Caco-2 (cell line): ENCODE data around the gene NR1I3. TPM values are rescaled to one million over a fixed set of nuclear protein-coding genes. Genes with fewer than 3 reads are reported as not detected.

Source experiments
- BruUV-seq: library from RNA; stranded (reverse); fragments of 400-500 nt; replicated peaks from 2 replicates; lab custom pipeline; 2021; lab: Mats Ljungman, UMichigan
- CTCF ChIA-PET: fragments of 300-600 bp; sonication (Branson Sonifier 250); formaldehyde crosslinking; loops from one replicate; lab custom pipeline; 2022; ENCODE audit warnings: antibody characterized with exemption; lab: Charles Lee
- POLR2A ChIA-PET: fragments of 300-600 bp; sonication (Branson Sonifier 250); formaldehyde crosslinking; loops from one replicate; lab custom pipeline; 2022; ENCODE audit warnings: antibody characterized with exemption; lab: Charles Lee
- DNase-seq, 2 experiments: peaks; one replicate each; pipeline versions ENCODE4 v3.0.0 to v3.0.0-alpha.2; 2020 to 2022
- H3K27me3 ChIP-seq: replicated peaks from 2 replicates; pipeline ENCODE4 v1.6.0; 2011; ENCODE audit warnings: low read length; ENCODE audit not compliant: control insufficient read depth, insufficient read depth
- H3K36me3 ChIP-seq: 2 replicates; pipeline ENCODE4 v1.5.1; 2011; ENCODE audit warnings: low read length; ENCODE audit not compliant: control insufficient read depth, insufficient read depth
- H3K4me1 ChIP-seq: fragments of 250-450 bp; sonication (Bioruptor Pico); 2 replicates; pipeline ENCODE4 v1.5.1; 2020; ENCODE audit warnings: mild to moderate bottlenecking
- H3K4me3 ChIP-seq: 2 replicates; pipeline ENCODE4 v1.5.1; 2011; ENCODE audit warnings: low read depth, mild to moderate bottlenecking, control low read depth, low read length
- H3K9me3 ChIP-seq: fragments of 250-450 bp; sonication (Bioruptor Pico); 2 replicates; pipeline ENCODE4 v1.5.1; 2020; ENCODE audit warnings: mild to moderate bottlenecking, moderate library complexity
- H3K27ac Mint-ChIP-seq: one replicate; pipeline ENCODE4 v1.8.0; 2022; ENCODE audit warnings: mixed read lengths; ENCODE audit not compliant: unreplicated experiment
- H3K27me3 Mint-ChIP-seq: one replicate; pipeline ENCODE4 v1.8.0; 2022; ENCODE audit warnings: mixed read lengths; ENCODE audit not compliant: insufficient read depth, unreplicated experiment
- H3K36me3 Mint-ChIP-seq: one replicate; pipeline ENCODE4 v1.8.0; 2022; ENCODE audit warnings: mild to moderate bottlenecking, mixed read lengths; ENCODE audit not compliant: insufficient read depth, unreplicated experiment
- H3K4me1 Mint-ChIP-seq: one replicate; pipeline ENCODE4 v1.8.0; 2022; ENCODE audit warnings: low read depth, mixed read lengths; ENCODE audit not compliant: unreplicated experiment
- H3K4me3 Mint-ChIP-seq: one replicate; pipeline ENCODE4 v1.8.0; 2022; ENCODE audit warnings: mild to moderate bottlenecking, moderate library complexity, mixed read lengths; ENCODE audit not compliant: unreplicated experiment
- H3K9me3 Mint-ChIP-seq: one replicate; pipeline ENCODE4 v1.8.0; 2022; ENCODE audit warnings: mixed read lengths; ENCODE audit not compliant: unreplicated experiment
- CTCF ChIP-seq, 2 experiments: fragments of 200-600 bp in 1 of 2; IDR thresholded peaks; 1 replicate in 1 of 2; 2 replicates in 1 of 2; pipeline versions ENCODE4 v1.5.1 to v1.8.0; 2011 to 2022; ENCODE audit warnings: antibody characterized with exemption in 1 of 2, control low read depth in 1 of 2, inconsistent platforms in 1 of 2, low read depth in 1 of 2, low read length in 1 of 2, mild to moderate bottlenecking in 1 of 2, moderate library complexity in 1 of 2; ENCODE audit not compliant: insufficient read depth in 1 of 2, severe bottlenecking in 1 of 2, unreplicated experiment in 1 of 2
- intact Hi-C: fragments of 100-400 bp; cut with micrococcal nuclease; formaldehyde crosslinking; loops from one replicate; pipeline ENCODE4 v1.10.0; 2022; ENCODE audit not compliant: unreplicated experiment
- total RNA-seq: library from RNA; stranded (reverse); gene quantifications from 2 replicates; pipeline ENCODE4 v1.2.3, GENCODE V29; 2022

NR1I3 gene
- total RNA-seq, 1 experiment from 2014 or later, result not detected

GRCh38 chr1:161214369-161214768, 23.6 kb downstream of the NR1I3 start:
- no peak for TF ChIP-seq CTCF (IDR thresholded peaks at IDR 0.05; ENCODE audit: insufficient read depth in 1 of 2, low read depth in 1 of 2, low read length in 1 of 2, severe bottlenecking in 1 of 2, unreplicated experiment in 1 of 2)
- H3K27me3 Mint-ChIP-seq, result no peaks in the 10 kb centered on the region
- H3K4me1 Mint-ChIP-seq, result peaks cover 52% of the 10 kb centered on the region
- BruUV-seq, result no TSS peak
- no peaks in the 10 kb centered on the region for H3K9me3 Mint-ChIP-seq
- no peak overlapping the region for H3K4me3 Mint-ChIP-seq
- Histone ChIP-seq H3K9me3 (no peaks in the 10 kb centered on the region), H3K27me3 (no peaks in the 10 kb centered on the region), H3K4me3 (no peak overlapping the region), H3K36me3 (peaks cover 9% of the 10 kb centered on the region), H3K4me1 (peaks cover 60% of the 10 kb centered on the region)
- ChIA-PET POLR2A (no interaction called here), CTCF (interaction anchor here (0.7 kb wide), 1 partner anchor 317 kb away, joined by 8 read pairs; no protein-coding TSS in a partner anchor)
- intact Hi-C loops, result no loop called here
- H3K36me3 Mint-ChIP-seq, result peaks cover 58% of the 10 kb centered on the region
- peak overlapping the region; percentile 2 for H3K27ac Mint-ChIP-seq
- no peak for DNase-seq

GRCh38 chr1:161209790-161210409, 28.1 kb downstream of the NR1I3 start:
- H3K9me3 Mint-ChIP-seq, result no peaks in the 10 kb centered on the region
- H3K36me3 Mint-ChIP-seq, result peaks cover 65% of the 10 kb centered on the region
- intact Hi-C loops, result loop anchor here (1.0 kb wide), 3 partner anchors 15 to 164 kb away; no protein-coding TSS in a partner anchor
- BruUV-seq, result no TSS peak
- H3K27me3 Mint-ChIP-seq, result no peaks in the 10 kb centered on the region
- peaks cover 17% of the 10 kb centered on the region for H3K4me1 ChIP-seq
- no peak overlapping the region for H3K4me3 ChIP-seq
- POLR2A ChIA-PET, result interaction anchor here (1.4 to 1.8 kb wide), 2 partner anchors 14 to 16 kb away, joined by 4 to 5 read pairs; partner anchors contain the start of gene TOMM40L
- peaks cover 30% of the 10 kb centered on the region for H3K4me1 Mint-ChIP-seq
- CTCF ChIA-PET, result interaction anchor here (1.1 to 1.9 kb wide), 4 partner anchors 14 to 173 kb away, joined by 3 to 13 read pairs (median 6); partner anchors contain the start of genes APOA2 and TOMM40L
- no peaks in the 10 kb centered on the region for H3K27me3 ChIP-seq
- peaks cover 9% of the 10 kb centered on the region for H3K36me3 ChIP-seq
- peak; percentile 89 to 92 for DNase-seq
- peak; percentile 93 to 95 for TF ChIP-seq CTCF (IDR thresholded peaks at IDR 0.05; ENCODE audit: insufficient read depth in 1 of 2, low read depth in 1 of 2, low read length in 1 of 2, severe bottlenecking in 1 of 2, unreplicated experiment in 1 of 2)
- H3K4me3 Mint-ChIP-seq, result no peak overlapping the region
- H3K9me3 ChIP-seq, result no peaks in the 10 kb centered on the region
- H3K27ac Mint-ChIP-seq, result peak overlapping the region; percentile 29

- H3K27me3 ChIP-seq, result no peaks in the 10 kb centered on the region
- TF ChIP-seq CTCF (IDR thresholded peaks at IDR 0.05; ENCODE audit: insufficient read depth in 1 of 2, low read depth in 1 of 2, low read length in 1 of 2, severe bottlenecking in 1 of 2, unreplicated experiment in 1 of 2), result no peak
- DNase-seq, result no peak
- peaks cover 21% of the 10 kb centered on the region for H3K4me1 ChIP-seq
- intact Hi-C loops, result no loop called here
- no peaks in the 10 kb centered on the region for H3K9me3 Mint-ChIP-seq
- CTCF ChIA-PET, result interaction anchor here (1.1 kb wide), 1 partner anchor 18 kb away, joined by 8 read pairs; the partner anchor contains the start of gene TOMM40L
- no peak overlapping the region for H3K4me3 ChIP-seq
- H3K36me3 ChIP-seq, result peaks cover 9% of the 10 kb centered on the region
- H3K4me3 Mint-ChIP-seq, result no peak overlapping the region
- POLR2A ChIA-PET, result interaction anchor here (0.6 kb wide), 1 partner anchor 168 kb away, joined by 4 read pairs; no protein-coding TSS in a partner anchor
- peaks cover 19% of the 10 kb centered on the region for H3K4me1 Mint-ChIP-seq
- H3K36me3 Mint-ChIP-seq, result peaks cover 42% of the 10 kb centered on the region
- BruUV-seq, result no TSS peak
- no peaks in the 10 kb centered on the region for H3K27me3 Mint-ChIP-seq
- H3K9me3 ChIP-seq, result no peaks in the 10 kb centered on the region
- no peak overlapping the region for H3K27ac Mint-ChIP-seq
Measured at GRCh38 chr1:161207173-161207572, 30.8 kb downstream of the NR1I3 start.
